Subcutaneous adipose tissue (tissue), 4 donors: Measurements from ENCODE around the gene GGT6. TPM values are rescaled to one million over a fixed set of nuclear protein-coding genes. Genes with fewer than 3 reads are reported as not detected.

ENCODE experiments used
- CTCF ChIP-seq: fragments of 450-650 bp; IDR thresholded peaks from one replicate; pipeline ENCODE4 v1.5.1; 2016; ENCODE audit warnings: low read depth, mild to moderate bottlenecking, control low read depth, antibody characterized with exemption, moderate library complexity
- total RNA-seq, 4 donors: library from RNA; depleted of rRNA; stranded (reverse); fragments of >200 nt; gene quantifications; one replicate each; pipeline ENCODE4 v1.1.0, GENCODE V29; 2016

GGT6 gene
- total RNA-seq, 4 donors from 2014 or later: not detected

GRCh38 chr17:4588391-4588790 is 28.0 kb upstream of the GGT6 start:
- TF ChIP-seq CTCF: no peak

GRCh38 chr17:4587803-4588202 is 27.4 kb upstream of the GGT6 start:
- TF ChIP-seq CTCF: no peak

- no peak for TF ChIP-seq CTCF
These were observed 26.8 kb upstream of the GGT6 start for GRCh38 chr17:4587195-4587594.

DNA sequence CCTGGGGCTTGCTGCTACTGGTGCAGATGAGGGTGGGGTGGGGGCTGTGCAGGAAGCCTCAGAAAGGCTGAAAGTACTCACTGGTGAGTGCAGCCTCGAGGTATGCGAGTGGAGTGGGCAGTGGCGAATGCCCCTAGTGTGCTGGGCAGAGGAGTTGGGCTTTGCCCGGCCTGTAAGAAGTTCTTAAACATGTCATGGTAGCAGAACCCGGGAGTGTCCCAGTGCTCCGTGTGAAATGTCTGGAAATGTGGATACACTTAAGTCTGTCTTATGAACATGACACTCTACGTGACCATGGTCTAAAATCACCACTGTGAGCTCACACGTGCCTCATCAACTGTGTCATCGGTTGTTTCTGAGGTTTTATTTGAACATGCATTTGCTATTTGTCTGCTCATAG is 25.7 kb upstream of the GGT6 start:
- no peak for TF ChIP-seq CTCF

DNA sequence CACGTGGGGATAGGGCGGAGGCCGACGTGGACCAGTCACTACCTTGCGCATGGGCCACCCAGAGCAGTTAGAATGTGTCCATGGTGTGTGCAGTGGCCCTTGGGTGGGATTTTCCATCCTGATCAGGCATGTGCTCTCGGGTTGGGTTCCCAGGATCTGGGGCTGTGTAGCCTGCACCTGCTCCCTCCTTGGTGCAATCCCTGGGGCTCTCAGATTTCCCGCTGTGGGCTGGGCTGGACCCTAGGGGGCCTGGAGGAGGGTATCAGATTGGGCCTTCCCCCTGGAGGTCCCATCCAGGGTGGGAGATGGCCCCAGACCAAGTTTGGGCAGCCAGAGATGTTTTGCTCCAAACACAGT is 25.2 kb upstream of the GGT6 start:
- TF ChIP-seq CTCF: no peak

DNA sequence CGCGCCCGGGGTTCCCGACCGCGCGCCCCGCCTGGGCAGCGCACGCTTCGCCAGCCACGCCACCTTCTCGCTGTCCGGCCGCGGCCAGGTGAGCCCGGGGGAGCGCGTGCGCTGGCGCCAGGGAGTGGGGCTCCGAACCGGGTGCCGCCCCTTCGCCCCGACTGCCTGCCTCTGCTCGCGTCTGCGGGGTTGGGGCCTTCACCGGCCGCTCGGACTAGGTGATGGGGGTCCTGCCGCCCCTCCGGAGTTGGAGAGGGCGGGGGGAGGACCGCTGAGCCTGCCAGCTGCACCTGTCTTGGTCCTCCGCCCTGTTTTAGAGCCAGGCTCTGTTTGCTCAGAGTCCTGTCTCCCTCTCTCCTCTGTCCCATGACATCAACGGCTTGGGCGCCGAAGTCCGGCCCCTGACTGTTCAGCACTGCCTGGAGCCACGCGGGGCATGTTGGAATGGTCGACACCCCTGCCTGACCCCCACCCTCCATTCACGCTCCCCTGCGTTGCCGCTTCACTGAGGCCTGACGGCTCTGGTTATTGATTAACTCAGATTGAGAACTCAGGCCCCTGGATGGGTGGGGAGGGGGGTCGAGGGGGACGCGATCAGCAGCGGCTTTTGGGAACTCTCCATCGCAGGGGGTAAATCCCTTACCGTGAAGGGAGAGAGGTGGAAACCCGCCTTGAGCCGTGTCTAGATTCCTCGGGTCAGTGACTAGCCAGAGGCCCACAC is 24.7 kb upstream of the GGT6 start:
- TF ChIP-seq CTCF: no peak

- no peak for TF ChIP-seq CTCF
These were observed 23.9 kb upstream of the GGT6 start, which contains the start of gene SMTNL2 for GRCh38 chr17:4584101-4584916. Gene SMTNL2 (plus strand): TSS chr17:4584529. CDS start chr17:4584606, 77 bp downstream.
